K562 (cell line): Measurements from ENCODE around the gene PCARE. TPM values are rescaled to one million over a fixed set of nuclear protein-coding genes. Genes with fewer than 3 reads are reported as not detected.

Source experiments
- ATAC-seq: fragments of 200-7000 bp; cut with Tn5 transposase; 3 replicates; pipeline ENCODE4 v1.9.1; 2020; ENCODE audit warnings: moderate library complexity
- BruUV-seq: library from RNA; stranded (reverse); fragments of 400-500 nt; replicated peaks from 2 replicates; lab custom pipeline; 2021; lab: Mats Ljungman, UMichigan
- CTCF ChIA-PET: fragments of 300-600 bp; formaldehyde crosslinking; extraction: SDS; loops from one replicate; lab custom pipeline; 2021; ENCODE audit warnings: low intra/inter-chr PET ratio; lab: Yijun Ruan, JAX
- POLR2A ChIA-PET: fragments of 300-600, 350-650 bp; sonication (Branson Sonifier 250); formaldehyde crosslinking; extraction: SDS; loops from one replicate; lab custom pipeline; 2021; ENCODE audit warnings: antibody characterized with exemption, inconsistent platforms; lab: Yijun Ruan, JAX
- DNase-seq, 4 experiments: peaks; one replicate each; pipeline versions ENCODE4 v3.0.0 to v3.0.0-alpha.2; 2011 to 2018; ENCODE audit warnings: low spot score in 3 of 4, mixed read lengths in 3 of 4; ENCODE audit errors: extremely low read depth in 1 of 4
- FAIRE-seq: peaks from 2 replicates; lab custom pipeline; 2011; peaks lifted over from hg19 to GRCh38; lab: Jason Lieb, UNC
- H2AFZ ChIP-seq: 2 replicates; pipeline ENCODE4 v1.6.0; 2011; ENCODE audit warnings: low read depth, low read length, control low read depth, inconsistent platforms
- H3K27ac ChIP-seq: fragments of 200-600 bp; 3 replicates; pipeline ENCODE4 v1.8.0; 2011; ENCODE audit warnings: low read depth, mild to moderate bottlenecking, control low read depth, inconsistent platforms, low read length, moderate library complexity, mixed read lengths; ENCODE audit errors: extremely low read depth
- H3K27me3 ChIP-seq, 2 experiments: fragments of 300-600 bp in 1 of 2; 2 replicates in 1 of 2; 3 replicates in 1 of 2; pipeline versions ENCODE4 v1.6.0 to v1.8.0; 2011; ENCODE audit warnings: inconsistent platforms in 2 of 2, low read length in 2 of 2, mild to moderate bottlenecking in 1 of 2, mixed read lengths in 1 of 2, moderate library complexity in 1 of 2; ENCODE audit not compliant: control insufficient read depth in 2 of 2, insufficient read depth in 2 of 2
- H3K36me3 ChIP-seq: fragments of 300-600 bp; 3 replicates; pipeline ENCODE4 v1.8.0; 2011; ENCODE audit warnings: mild to moderate bottlenecking, low read length, inconsistent platforms; ENCODE audit not compliant: control insufficient read depth, insufficient read depth
- H3K4me1 ChIP-seq, 2 experiments: fragments of 200-600 bp in 1 of 2; replicated peaks in 1 of 2; 2 replicates in 1 of 2; 3 replicates in 1 of 2; pipeline versions ENCODE4 v1.5.1 to v1.8.0; 2011; ENCODE audit warnings: inconsistent platforms in 2 of 2, low read length in 2 of 2, mild to moderate bottlenecking in 1 of 2, mixed read lengths in 1 of 2, moderate library complexity in 1 of 2; ENCODE audit not compliant: control insufficient read depth in 2 of 2, insufficient read depth in 2 of 2
- H3K4me2 ChIP-seq: 2 replicates; pipeline ENCODE4 v1.6.1; 2011; ENCODE audit warnings: low read length, control low read depth, inconsistent platforms, mixed read lengths; ENCODE audit not compliant: insufficient read depth
- H3K4me3 ChIP-seq: fragments of 200-600 bp; sonication (generic), shearing (Covaris generic); 2 replicates; pipeline ENCODE4 v1.5.1; 2016; ENCODE audit warnings: control low read depth, inconsistent platforms
- H3K79me2 ChIP-seq: fragments of 200-600 bp; 3 replicates; pipeline ENCODE4 v1.8.0; 2011; ENCODE audit warnings: low read length, inconsistent platforms; ENCODE audit not compliant: control insufficient read depth, insufficient read depth
- H3K9ac ChIP-seq, 2 experiments: 2 replicates each; pipeline versions ENCODE4 v1.6.0 to v1.6.1; 2011; ENCODE audit warnings: low read depth in 2 of 2, low read length in 2 of 2, control low read depth in 1 of 2, inconsistent platforms in 1 of 2, mild to moderate bottlenecking in 1 of 2, mixed read lengths in 1 of 2; ENCODE audit not compliant: insufficient read depth in 1 of 2
- H3K9me1 ChIP-seq: one replicate; pipeline ENCODE4 v1.6.0; 2011; ENCODE audit warnings: inconsistent platforms, mild to moderate bottlenecking, low read length, moderate library complexity; ENCODE audit not compliant: control insufficient read depth, insufficient read depth
- H3K9me3 ChIP-seq: replicated peaks from 2 replicates; pipeline ENCODE4 v1.5.1; 2011; ENCODE audit warnings: low read depth, low read length, inconsistent platforms; ENCODE audit not compliant: control insufficient read depth, insufficient read depth
- H4K20me1 ChIP-seq: replicated peaks from 2 replicates; pipeline ENCODE4 v1.6.1; 2011; ENCODE audit warnings: low read length, inconsistent platforms, mixed read lengths; ENCODE audit not compliant: control insufficient read depth, insufficient read depth
- FOS ChIP-seq: IDR thresholded peaks from 3 replicates; pipeline ENCODE4 v1.6.1; 2011; ENCODE audit not compliant: insufficient read length; ENCODE audit errors: extremely low read depth
- HMBOX1 ChIP-seq: sonication (generic); IDR thresholded peaks from 2 replicates; pipeline ENCODE4 v1.6.1; 2016
- MCM7 ChIP-seq, 2 experiments: fragments of 450-650 bp; IDR thresholded peaks; 2 replicates each; pipeline ENCODE4 v1.6.1; 2016 to 2018
- POLR2G ChIP-seq: fragments of 200-400 bp; formaldehyde crosslinking; IDR thresholded peaks from 2 replicates; pipeline ENCODE4 v1.6.1; 2017; ENCODE audit warnings: low read depth, mild to moderate bottlenecking, antibody characterized with exemption, low read length, moderate library complexity
- POLR3A ChIP-seq: IDR thresholded peaks from 2 replicates; pipeline ENCODE4 v1.6.1; 2011; ENCODE audit warnings: borderline replicate concordance, mild to moderate bottlenecking, moderate library complexity; ENCODE audit not compliant: insufficient read length, insufficient read depth; ENCODE audit errors: extremely low read depth
- RBM14 ChIP-seq: fragments of 200-400 bp; formaldehyde crosslinking; IDR thresholded peaks from 2 replicates; pipeline ENCODE4 v1.6.1; 2018; ENCODE audit warnings: low read depth, mild to moderate bottlenecking, low read length, moderate library complexity, borderline replicate concordance; ENCODE audit not compliant: insufficient read depth
- RBM15 ChIP-seq: fragments of 200-400 bp; formaldehyde crosslinking; IDR thresholded peaks from 2 replicates; pipeline ENCODE4 v1.6.1; 2018; ENCODE audit warnings: mild to moderate bottlenecking, low read length, moderate library complexity; ENCODE audit not compliant: insufficient read depth
- SRSF7 ChIP-seq: fragments of 200-400 bp; formaldehyde crosslinking; optimal IDR thresholded peaks from 2 replicates; pipeline ENCODE3; 2017; ENCODE audit warnings: mild to moderate bottlenecking, low read depth, low read length
- TSHZ1 ChIP-seq: fragments of 250-450 bp; sonication (Bioruptor Pico); IDR thresholded peaks from 2 replicates; pipeline ENCODE4 v1.4.0; 2020; ENCODE audit warnings: mild to moderate bottlenecking, moderate library complexity
- ZNF75A ChIP-seq: fragments of 450-650 bp; formaldehyde crosslinking; IDR thresholded peaks from 2 replicates; pipeline ENCODE4 v1.4.0; 2020; ENCODE audit warnings: mild to moderate bottlenecking
- ZNF780A ChIP-seq: fragments of 250-450 bp; sonication (Bioruptor Pico); IDR thresholded peaks from 2 replicates; pipeline ENCODE4 v1.5.0; 2021; ENCODE audit warnings: mild to moderate bottlenecking
- WGBS: fragments of 100-300 bp; shearing (Covaris generic); methylation state at CpG from one replicate; pipeline ENCODE4 v1.1.6; 2016; ENCODE audit warnings: low coverage, mixed read lengths; ENCODE audit not compliant: insufficient coverage; ENCODE audit errors: missing lambda C conversion rate; 5-methylcytosine and 5-hydroxymethylcytosine counted together
- in situ Hi-C: fragments of 300-500 bp; cut with MboI; formaldehyde crosslinking; loops from 4 replicates; pipeline ENCODE4 v1.15.0; 2018; ENCODE audit warnings: inconsistent platforms, mixed read lengths
- intact Hi-C: fragments of 100-400 bp; cut with micrococcal nuclease; formaldehyde crosslinking; loops from 2 replicates; pipeline ENCODE4 v1.14.2; 2022
- polyA plus RNA-seq, 8 experiments: library from polyadenylated mRNA; depleted of rRNA in 4 of 8; stranded (reverse) in 5 of 8; unstranded in 3 of 8; fragments of >200 nt; fragmentation: Nextera tagmentation in 2 of 8; fragmentation: Illumina TruSeq in 1 of 8; extraction: Ambion mirVana in 2 of 8; extraction: Trizol in 1 of 8; gene quantifications; 2 replicates each; pipeline versions ENCODE4 v1.2.1 to v1.2.3, GENCODE V29; 2011 to 2014; ENCODE audit warnings: inconsistent platforms in 1 of 8, missing spikeins in 1 of 8
- total RNA-seq, 7 experiments: library from RNA; depleted of rRNA in 6 of 7; stranded (reverse); fragments of >200 nt in 6 of 7; fragmentation: Illumina TruSeq in 2 of 7; extraction: Trizol in 2 of 7; gene quantifications; 2 replicates each; pipeline versions ENCODE4 v1.2.1 to v1.2.3, GENCODE V29; 2011 to 2021; ENCODE audit warnings: low replicate concordance in 1 of 7

PCARE gene
- total and polyA plus RNA-seq, 9 of the 15 experiments (the other 6 are each of a cell fraction or from before 2014, with no cell fraction given): not detected

- POLR2A ChIA-PET: no interaction called here
- no peak for ATAC-seq
Observed at GRCh38 chr2:29021886-29022285, 52.4 kb downstream of the PCARE start.

GRCh38 chr2:29017716-29018435 is 56.4 kb downstream of the PCARE start:
- no peaks in the 10 kb centered on the region; a peak in 1 of 5 replicates for H3K4me1 ChIP-seq
- in situ Hi-C loops: no loop called here
- FAIRE-seq (no peak), ATAC-seq (no peak), DNase-seq (no peak)
- H3K9me1 ChIP-seq: peaks cover 4% of the 10 kb centered on the region
- no peaks in the 10 kb centered on the region for H3K9me3 ChIP-seq
- H3K4me2 ChIP-seq: no peak overlapping the region
- no peaks in the 10 kb centered on the region for H3K79me2 ChIP-seq
- WGBS: under 1% methylated on average over 19 of the region's 19 CpGs
- H3K36me3 ChIP-seq: no peaks in the 10 kb centered on the region
- no peak overlapping the region for H3K27ac ChIP-seq
- H4K20me1 ChIP-seq: peaks cover 13% of the 10 kb centered on the region; the same call in 1 of the 2 replicates
- peaks cover 49 to 90% of the 10 kb centered on the region in 2 experiments for H3K27me3 ChIP-seq
- ChIA-PET CTCF (no interaction called here), POLR2A (interaction anchor here (1.4 kb wide), 1 partner anchor 9 kb away, joined by 4 read pairs; no protein-coding TSS in a partner anchor)
- intact Hi-C loops: no loop called here
- no peak overlapping the region for H3K9ac ChIP-seq
- no TSS peak for BruUV-seq
- no peak overlapping the region for H3K4me3 ChIP-seq
- no peak overlapping the region for H2AFZ ChIP-seq
- TF ChIP-seq TSHZ1 (CRISPR knock-in tag) (no peak), FOS (no peak), RBM14 (no peak), HMBOX1 (no peak), ZNF75A (no peak)

More at GRCh38 chr2:29021886-29022285, 52.4 kb downstream of the PCARE start:
- H3K9me3 ChIP-seq: no peaks in the 10 kb centered on the region
- H3K27me3 ChIP-seq: peaks cover 26 to 84% of the 10 kb centered on the region in 2 experiments
- DNase-seq (no peak), FAIRE-seq (no peak)
- CTCF ChIA-PET: no interaction called here
- H3K4me1 ChIP-seq: 0 out of 5 replicates have a peak, but pooled peaks cover 0 to 2% of the 10 kb centered on the region in 2 experiments
- in situ Hi-C loops (no loop called here), intact Hi-C loops (no loop called here)
- no peaks in the 10 kb centered on the region for H3K36me3 ChIP-seq
- no TSS peak for BruUV-seq
- no peak overlapping the region for H3K27ac ChIP-seq
- H2AFZ ChIP-seq: no peak overlapping the region
- no peak overlapping the region for H3K9ac ChIP-seq
- WGBS: 3% methylated on average over 10 of the region's 11 CpGs
- peaks cover 4% of the 10 kb centered on the region for H3K9me1 ChIP-seq
- TF ChIP-seq RBM15: no peak
- TF ChIP-seq ZNF780A (CRISPR knock-in tag): no peak
- TF ChIP-seq POLR3A: no peak
- no peak for TF ChIP-seq POLR2G
- TF ChIP-seq MCM7 (IDR thresholded peaks at IDR 0.05): no peak
- no peak for TF ChIP-seq SRSF7
- H3K4me3 ChIP-seq: no peak overlapping the region
- H3K79me2 ChIP-seq: no peaks in the 10 kb centered on the region
- H4K20me1 ChIP-seq: peaks cover 15% of the 10 kb centered on the region; the same call in 1 of the 2 replicates
- H3K4me2 ChIP-seq: no peak overlapping the region
